DOHH2 (cell line): ENCODE results near the gene SCD5.

ENCODE experiments used
- CTCF ChIP-seq: fragments of 200-600 bp; sonication (generic); IDR thresholded peaks from one replicate; pipeline ENCODE4 v1.5.1; 2014; ENCODE audit warnings: antibody characterized with exemption, mild to moderate bottlenecking, low read depth, low read length; ENCODE audit not compliant: poor library complexity, severe bottlenecking
- EZH2phosphoT487 ChIP-seq: fragments of 200-600 bp; sonication (generic); IDR thresholded peaks from 2 replicates; pipeline ENCODE4 v1.6.1; 2017; ENCODE audit warnings: borderline replicate concordance, mild to moderate bottlenecking, antibody characterized with exemption, low read length, moderate library complexity, mixed read lengths

DNA sequence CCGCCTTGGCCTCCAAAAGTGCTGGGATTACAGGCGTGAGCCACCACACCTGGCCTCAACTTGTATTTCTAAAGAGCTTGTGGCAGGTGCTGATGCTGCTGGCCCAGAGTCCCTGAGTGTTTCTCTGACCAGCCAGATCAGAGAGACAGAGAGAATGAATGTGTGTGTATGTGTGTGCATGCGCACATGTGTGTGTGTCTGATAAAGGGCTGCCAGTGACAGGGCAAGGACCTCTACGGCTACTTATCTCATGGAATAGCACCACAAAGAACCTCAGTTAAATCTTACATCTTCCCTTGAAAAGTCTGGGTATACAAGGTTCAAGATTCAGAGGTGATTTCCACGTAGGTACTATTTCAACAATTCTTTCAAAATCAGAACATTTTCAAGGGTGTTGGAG lies 86.0 kb downstream of the SCD5 start:
- no peak for TF ChIP-seq CTCF
- TF ChIP-seq EZH2phosphoT487, result no peak
